Stimulated activated naive CD4-positive, alpha-beta T cell treated with Interleukin-2 at 50 U/mL for 16 hours (primary cell): ENCODE measurements around the gene KIF27.
"Not testable (repeated sequence)": the region's sequence is repeated elsewhere in the genome, so short reads cannot be mapped to it uniquely, and the experiment has no call there.

ENCODE experiments used
- DNase-seq: peaks from one replicate; lab custom pipeline; 2025; lab: John Stamatoyannopoulos, UW

The KIF27 gene

DNA sequence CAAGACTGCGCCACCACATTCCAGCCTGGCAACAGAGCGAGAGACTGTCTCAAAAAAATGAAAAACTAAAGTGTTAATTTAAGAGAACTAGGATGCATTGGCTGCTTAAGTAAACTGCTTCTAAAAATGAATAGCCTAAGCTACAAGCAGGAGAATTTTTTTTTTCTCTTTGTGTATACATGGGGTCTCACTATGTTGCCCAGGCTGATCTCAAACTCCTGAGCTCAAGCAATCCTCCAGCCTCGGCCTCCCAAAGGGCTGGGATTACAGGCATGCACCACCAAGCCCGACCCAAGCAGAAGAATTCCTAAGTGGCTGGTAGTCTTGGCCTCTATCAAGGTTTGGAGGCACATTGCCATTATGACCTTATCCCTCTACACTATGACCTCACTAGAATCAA lies 106.1 kb downstream of the KIF27 start:
- DNase-seq: not testable (repeated sequence)

DNA sequence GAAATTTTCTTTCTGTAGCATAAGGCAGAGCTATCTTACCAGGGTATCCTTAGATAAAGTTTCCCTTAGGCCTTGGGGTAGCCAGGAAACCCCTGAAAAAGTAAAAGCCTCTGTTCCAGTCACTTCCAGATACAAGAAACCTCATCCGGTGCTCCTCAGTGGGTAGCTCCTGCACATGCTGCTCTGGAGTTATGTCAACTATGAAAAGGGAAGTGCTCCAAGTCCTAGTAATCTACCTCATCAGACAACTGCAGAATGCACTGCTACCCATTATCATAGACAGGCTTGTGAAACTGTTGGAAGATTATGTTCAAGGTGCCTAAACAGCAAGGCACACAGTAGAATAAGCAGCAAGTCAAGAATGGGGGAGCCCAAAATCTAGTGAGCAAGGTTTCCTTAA lies 112.0 kb downstream of the KIF27 start:
- DNase-seq: not testable (repeated sequence)

DNA sequence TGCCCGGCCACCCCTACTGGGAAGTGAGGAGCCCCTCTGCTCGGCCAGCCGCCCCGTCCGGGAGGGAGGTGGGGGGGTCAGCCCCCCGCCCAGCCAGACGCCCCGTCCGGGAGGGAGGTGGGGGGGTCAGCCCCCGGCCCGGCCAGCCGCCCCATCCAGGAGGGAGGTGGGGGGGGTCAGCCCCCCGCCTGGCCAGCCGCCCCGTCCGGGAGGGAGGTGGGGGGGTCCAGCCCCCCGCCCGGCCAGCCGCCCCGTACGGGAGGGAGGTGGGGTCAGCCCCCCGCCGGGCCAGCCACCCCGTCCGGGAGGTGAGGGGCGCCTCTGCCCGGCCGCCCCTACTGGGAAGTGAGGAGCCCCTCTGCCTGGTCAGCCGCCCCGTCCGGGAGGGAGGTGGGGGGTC lies 116.8 kb downstream of the KIF27 start:
- DNase-seq: not testable (repeated sequence)

DNA sequence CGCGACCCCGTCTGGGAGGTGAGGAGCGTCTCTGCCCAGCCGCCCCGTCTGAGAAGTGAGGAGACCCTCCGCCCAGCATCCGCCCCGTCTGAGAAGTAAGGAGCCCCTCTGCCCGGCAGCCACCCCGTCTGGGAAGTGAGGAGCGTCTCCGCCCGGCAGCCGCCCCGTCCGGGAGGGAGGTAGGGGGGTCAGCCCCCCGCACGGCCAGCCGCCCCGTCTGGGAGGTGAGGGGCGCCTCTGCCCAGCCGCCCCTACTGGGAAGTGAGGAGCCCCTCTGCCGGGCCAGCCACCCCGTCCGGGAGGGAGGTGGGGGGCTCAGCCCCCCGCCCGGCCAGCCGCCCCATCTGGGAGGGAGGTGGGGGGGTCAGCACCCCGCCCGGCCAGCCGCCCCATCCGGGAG lies 117.3 kb downstream of the KIF27 start:
- DNase-seq: not testable (repeated sequence)

DNA sequence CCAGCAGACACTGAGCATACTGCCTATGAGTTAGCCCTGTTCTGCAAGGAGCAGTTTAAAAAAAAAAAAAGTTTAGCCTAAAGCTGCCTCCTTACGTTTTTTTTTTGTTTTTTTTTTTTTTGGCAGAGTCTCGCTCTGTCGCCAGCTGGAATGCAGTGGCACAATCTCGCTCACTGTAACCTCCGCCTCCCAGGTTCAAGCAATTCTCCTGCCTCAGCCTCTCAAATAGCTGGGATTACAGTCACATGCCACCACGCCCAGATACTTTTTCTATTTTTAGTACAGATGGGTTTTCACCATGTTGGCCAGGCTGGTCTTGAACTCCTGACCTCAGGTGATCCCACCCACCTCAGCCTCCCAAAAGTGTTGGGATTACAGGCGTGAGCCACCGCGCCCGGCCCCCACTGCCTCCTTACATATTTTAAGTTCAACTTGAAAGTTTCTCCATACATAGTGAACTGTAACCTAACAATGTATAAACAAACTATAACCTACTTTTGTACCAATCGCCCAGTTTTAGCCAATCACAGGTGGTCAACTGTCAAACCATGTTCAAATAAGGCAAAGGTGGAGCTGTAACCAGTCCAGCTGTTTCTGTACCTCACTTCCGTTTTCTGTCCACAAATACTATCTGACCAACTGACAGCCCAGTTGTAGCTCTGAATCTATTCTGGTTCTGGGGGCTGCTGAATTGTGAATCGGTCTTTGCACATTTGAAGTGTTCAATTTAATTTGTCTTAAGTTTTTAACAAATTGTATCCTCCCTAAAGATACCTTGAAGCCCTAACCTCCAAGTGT lies 120.8 kb downstream of the KIF27 start:
- DNase-seq: no peak

DNA sequence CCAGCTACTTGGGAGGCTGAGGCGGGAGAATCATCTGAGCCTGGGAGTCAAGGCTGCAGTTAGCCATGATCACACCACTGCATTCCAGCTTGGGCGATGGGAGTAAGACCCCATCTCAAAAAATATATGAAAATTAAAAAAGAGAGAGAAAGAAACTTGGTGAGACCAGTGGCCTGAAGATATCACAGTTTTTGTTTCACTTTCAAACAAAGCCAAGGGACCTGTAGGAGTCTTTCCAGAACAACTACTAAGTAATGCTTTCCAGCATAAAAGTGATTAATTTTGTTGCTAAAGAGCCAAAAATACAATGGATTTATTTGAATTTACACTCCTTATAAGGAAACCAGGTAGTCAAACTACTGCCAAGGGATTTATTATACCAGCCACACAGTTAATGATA lies 127.2 kb downstream of the KIF27 start:
- no peak for DNase-seq

DNA sequence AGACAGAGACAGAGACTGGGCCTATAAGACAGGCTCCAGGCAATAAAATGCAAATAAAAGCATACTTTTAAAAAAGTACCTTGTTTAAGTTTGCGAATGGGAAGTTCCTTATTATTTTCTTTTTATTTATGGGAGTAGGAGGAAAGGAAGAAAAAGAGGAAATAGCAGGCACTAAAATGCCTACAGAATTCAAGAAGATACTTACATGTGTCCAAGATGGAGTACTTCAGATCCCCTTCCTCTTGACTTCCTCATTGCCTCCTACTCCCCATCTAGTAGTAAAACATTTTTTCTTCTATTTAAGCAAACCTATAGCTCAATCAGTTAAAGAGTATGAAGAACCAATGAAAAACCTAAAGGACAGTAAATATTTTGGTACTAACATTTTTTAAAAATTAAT lies 128.5 kb downstream of the KIF27 start:
- no peak for DNase-seq
